Measurements from ENCODE around the gene KLF15. TPM values are rescaled to one million over a fixed set of nuclear protein-coding genes. Genes with fewer than 3 reads are reported as not detected.

The KLF15 gene
- total RNA-seq: 10 to 100 TPM in 1 of 4 donors, 1 to 10 TPM in 3; 3.3 to 10.9 (median 9.4) TPM

- Histone ChIP-seq H3K27me3 (peaks cover 0 to 4% of the 10 kb centered on the region in 2 donors), H3K36me3 (peaks cover 0 to 2% (median 0%) of the 10 kb centered on the region in 3 donors), H3K4me3 (peak within 1 kb of the TSS; percentile 57 to 83 (median 67)), H3K4me1 (peaks cover 0 to 20% (median 4%) of the 10 kb centered on the region in 4 donors), H3K9me3 (no peaks in the 10 kb centered on the region), H3K27ac (peak within 1 kb of the TSS; percentile 72 to 88 (median 80))
- no peak for TF ChIP-seq CTCF (IDR thresholded peaks at IDR 0.05)
- peak in 1 of 2 donors; percentile 33 for TF ChIP-seq POLR2A (IDR thresholded peaks at IDR 0.05)
- DNase-seq: peak; percentile 76 to 91 (median 91)
Observed at GRCh38 chr3:126357295-126358037, at the start of gene KLF15. KLF15 (minus strand) TSS chr3:126357408; CDS start chr3:126352922, 4,486 bp downstream.

GRCh38 chr3:126406389-126407296 lies 49.4 kb upstream of the KLF15 start:
- Histone ChIP-seq H3K27me3 (no peaks in the 10 kb centered on the region), H3K27ac (no peak overlapping the region), H3K36me3 (no peaks in the 10 kb centered on the region), H3K4me1 (no peaks in the 10 kb centered on the region), H3K9me3 (no peaks in the 10 kb centered on the region), H3K4me3 (no peak overlapping the region)
- TF ChIP-seq CTCF (IDR thresholded peaks at IDR 0.05) (no peak), POLR2A (IDR thresholded peaks at IDR 0.05) (no peak)
- no peak for DNase-seq

GRCh38 chr3:126402666-126403302 lies 45.6 kb upstream of the KLF15 start:
- TF ChIP-seq CTCF (IDR thresholded peaks at IDR 0.05) (no peak), POLR2A (IDR thresholded peaks at IDR 0.05) (no peak)
- Histone ChIP-seq H3K4me1 (no peaks in the 10 kb centered on the region), H3K27ac (no peak overlapping the region), H3K36me3 (no peaks in the 10 kb centered on the region), H3K27me3 (no peaks in the 10 kb centered on the region), H3K9me3 (no peaks in the 10 kb centered on the region), H3K4me3 (no peak overlapping the region)
- peak in 1 of 3 donors; percentile 38 for DNase-seq

- TF ChIP-seq CTCF (IDR thresholded peaks at IDR 0.05): no peak
- no peak for DNase-seq
- H3K9me3 ChIP-seq: no peaks in the 10 kb centered on the region
- H3K27me3 ChIP-seq: no peaks in the 10 kb centered on the region
- no peak overlapping the region for H3K27ac ChIP-seq
- H3K4me1 ChIP-seq: no peaks in the 10 kb centered on the region
- H3K36me3 ChIP-seq: no peaks in the 10 kb centered on the region
- no peak overlapping the region for H3K4me3 ChIP-seq
Observed at GRCh38 chr3:126402178-126402577, 45.0 kb upstream of the KLF15 start.

- Histone ChIP-seq H3K4me3 (no peak overlapping the region), H3K9me3 (no peaks in the 10 kb centered on the region), H3K4me1 (no peaks in the 10 kb centered on the region), H3K27me3 (no peaks in the 10 kb centered on the region), H3K27ac (no peak overlapping the region), H3K36me3 (no peaks in the 10 kb centered on the region)
- no peak for DNase-seq
- TF ChIP-seq CTCF (IDR thresholded peaks at IDR 0.05) (no peak), POLR2A (IDR thresholded peaks at IDR 0.05) (no peak)
Observed at GRCh38 chr3:126401611-126402160, 44.5 kb upstream of the KLF15 start.
